ENCODE results near the gene FBXW12. TPM values are rescaled to one million over a fixed set of nuclear protein-coding genes. Genes with fewer than 3 reads are reported as not detected.

FBXW12 gene
- total and polyA plus RNA-seq, 2 of the 8 experiments (the other 6 are each of a cell fraction or from before 2014, with no cell fraction given) = 0.35 to 0.85 TPM

- Histone ChIP-seq H2BK15ac (ENCODE audit: low read length) (no peak overlapping the region), H4K5ac (ENCODE audit: insufficient read length, low read depth, low read length) (no peak overlapping the region), H3K79me2 (ENCODE audit: control insufficient read depth in 1 of 2, insufficient read depth in 2 of 2, low read length in 2 of 2) (peaks cover 0 to 26% of the 10 kb centered on the region in 2 experiments; a peak in 1 of 4 replicates), H2BK20ac (ENCODE audit: low read length) (no peak overlapping the region), H2AFZ (ENCODE audit: low read length) (no peak overlapping the region), H3K4me2 (ENCODE audit: insufficient read depth in 1 of 2, low read depth in 2 of 2, low read length in 2 of 2) (no peak overlapping the region), H3K9me3 (ENCODE audit: insufficient read depth in 2 of 2, low read depth in 1 of 2, low read length in 1 of 2) (no peaks in the 10 kb centered on the region), H2BK12ac (ENCODE audit: low read depth, low read length) (no peak overlapping the region), H3K4me1 (replicated peaks in 1 of 4; ENCODE audit: control insufficient read depth in 3 of 4, insufficient read depth in 4 of 4, low read length in 3 of 4) (peaks cover 4 to 12% (median 10%) of the 10 kb centered on the region in 4 experiments; a peak in 6 of 7 replicates), H2BK120ac (replicated peaks; ENCODE audit: low read depth, low read length) (no peak overlapping the region), H3K27me3 (replicated peaks in 1 of 4; ENCODE audit: control insufficient read depth in 3 of 4, extremely low read depth in 1 of 4, insufficient read depth in 3 of 4, low read length in 3 of 4) (no peaks in the 10 kb centered on the region), H3K18ac (ENCODE audit: extremely low read depth, low read length) (no peak overlapping the region), H3K27ac (ENCODE audit: low read depth, low read length) (no peak overlapping the region), H3K79me1 (ENCODE audit: low read depth, low read length) (peaks cover 2% of the 10 kb centered on the region; the same call in 1 of the 2 replicates), H4K91ac (replicated peaks; ENCODE audit: insufficient read length, low read length) (no peak overlapping the region), H3K56ac (replicated peaks; ENCODE audit: insufficient read length, low read depth, low read length) (no peak overlapping the region), H3K9ac (replicated peaks in 1 of 4; ENCODE audit: extremely low read depth in 1 of 4, low read depth in 3 of 4, low read length in 3 of 4) (no peak overlapping the region), H3K23ac (ENCODE audit: insufficient read length) (no peak overlapping the region), H3K14ac (ENCODE audit: insufficient read length) (no peak overlapping the region), H4K8ac (ENCODE audit: extremely low read depth, insufficient read depth, low read length) (no peak overlapping the region), H4K20me1 (replicated peaks in 1 of 2; ENCODE audit: control insufficient read depth in 1 of 2, insufficient read depth in 2 of 2, low read length in 2 of 2) (peaks cover 0 to 4% of the 10 kb centered on the region in 2 experiments), H2BK5ac (ENCODE audit: low read depth, low read length) (0 out of 2 replicates have a peak overlapping the region, but pooled peaks have one; percentile 9), H3K36me3 (ENCODE audit: control insufficient read depth in 2 of 4, insufficient read depth in 4 of 4, low read length in 3 of 4) (peaks cover 4 to 26% (median 12%) of the 10 kb centered on the region in 4 experiments; a peak in 6 of 8 replicates), H3K4ac (replicated peaks; ENCODE audit: insufficient read length, low read depth, low read length) (no peak overlapping the region), H2AK5ac (ENCODE audit: low read depth, low read length) (no peak overlapping the region), H3K4me3 (ENCODE audit: extremely low read depth in 1 of 4, insufficient read depth in 2 of 4, low read depth in 3 of 4, low read length in 4 of 4) (no peak overlapping the region), H3K23me2 (ENCODE audit: low read depth, low read length) (peaks cover 6% of the 10 kb centered on the region; the same call in 1 of the 2 replicates)
- ChIA-PET POLR2A (ENCODE audit: partially characterized antibody) (interaction anchor here (0.8 to 31.5 kb wide), 9 partner anchors 10 to 192 kb away, joined by 3 to 650 read pairs (median 19); partner anchors contain the start of genes ATRIP, CCDC51, TMA7 and ZNF589), CTCF (ENCODE audit: partially characterized antibody) (interaction anchor here (0.6 to 7.7 kb wide), 18 partner anchors 11 to 239 kb away, joined by 3 to 220 read pairs (median 6); partner anchors contain the start of gene SHISA5)
- FAIRE-seq (no peak), DNase-seq (ENCODE audit: low read depth in 1 of 2, low spot score in 2 of 2) (no peak)
- WGBS, 2 experiments (ENCODE audit: extremely low coverage in 1 of 2, insufficient coverage in 1 of 2, insufficient read length in 1 of 2, insufficient replicate concordance in 2 of 2, low coverage in 1 of 2, low lambda C conversion rate in 2 of 2, missing lambda C conversion rate in 1 of 2) = 93% methylated on average over 12 of the region's 12 CpGs; no CpG with 5 or more reads in 1 of the 2 experiments
- TF ChIP-seq, protein P1, sequence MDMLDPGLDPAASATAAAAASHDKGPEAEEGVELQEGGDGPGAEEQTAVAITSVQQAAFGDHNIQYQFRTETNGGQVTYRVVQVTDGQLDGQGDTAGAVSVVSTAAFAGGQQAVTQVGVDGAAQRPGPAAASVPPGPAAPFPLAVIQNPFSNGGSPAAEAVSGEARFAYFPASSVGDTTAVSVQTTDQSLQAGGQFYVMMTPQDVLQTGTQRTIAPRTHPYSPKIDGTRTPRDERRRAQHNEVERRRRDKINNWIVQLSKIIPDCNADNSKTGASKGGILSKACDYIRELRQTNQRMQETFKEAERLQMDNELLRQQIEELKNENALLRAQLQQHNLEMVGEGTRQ (IDR thresholded peaks at IDR 0.05; ENCODE audit: low read length) = no peak
- TF ChIP-seq PHF8 (conservative IDR thresholded peaks at IDR 0.05; ENCODE audit: low read depth, low read length) = no peak
- no peak for TF ChIP-seq SP4 (IDR thresholded peaks at IDR 0.05; ENCODE audit: low read length)
- TF ChIP-seq RAD21 (IDR thresholded peaks at IDR 0.05 in 1 of 2, conservative IDR thresholded peaks at IDR 0.05 in 1 of 2; ENCODE audit: low read depth in 2 of 2, low read length in 2 of 2) = no peak
- no peak for TF ChIP-seq RNF2 (IDR thresholded peaks at IDR 0.05; ENCODE audit: borderline replicate concordance, low read depth, low read length, missing control alignments, poor library complexity, severe bottlenecking)
- TF ChIP-seq ASH2L (IDR thresholded peaks at IDR 0.05; ENCODE audit: low read length) = no peak
- no peak for TF ChIP-seq KDM5A (IDR thresholded peaks at IDR 0.05; ENCODE audit: low read length)
- TF ChIP-seq CBX5 (IDR thresholded peaks at IDR 0.05; ENCODE audit: low read depth, low read length) = no peak
- TF ChIP-seq CTBP2 (IDR thresholded peaks at IDR 0.05; ENCODE audit: borderline replicate concordance, insufficient read depth, insufficient read length, low read length) = no peak
Measured at GRCh38 chr3:48433472-48434118, 61.6 kb downstream of the FBXW12 start.

Measured in H1 (cell line).